HG03565 (cell line): ENCODE measurements around the gene GCA.

ENCODE experiments used
- ATAC-seq: cut with Tn5 transposase; IDR thresholded peaks from one replicate; pipeline ENCODE4 v1.9.1; 2021; ENCODE audit warnings: mild to moderate bottlenecking, moderate library complexity; ENCODE audit not compliant: unreplicated experiment

The GCA gene, protein sequence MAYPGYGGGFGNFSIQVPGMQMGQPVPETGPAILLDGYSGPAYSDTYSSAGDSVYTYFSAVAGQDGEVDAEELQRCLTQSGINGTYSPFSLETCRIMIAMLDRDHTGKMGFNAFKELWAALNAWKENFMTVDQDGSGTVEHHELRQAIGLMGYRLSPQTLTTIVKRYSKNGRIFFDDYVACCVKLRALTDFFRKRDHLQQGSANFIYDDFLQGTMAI

DNA sequence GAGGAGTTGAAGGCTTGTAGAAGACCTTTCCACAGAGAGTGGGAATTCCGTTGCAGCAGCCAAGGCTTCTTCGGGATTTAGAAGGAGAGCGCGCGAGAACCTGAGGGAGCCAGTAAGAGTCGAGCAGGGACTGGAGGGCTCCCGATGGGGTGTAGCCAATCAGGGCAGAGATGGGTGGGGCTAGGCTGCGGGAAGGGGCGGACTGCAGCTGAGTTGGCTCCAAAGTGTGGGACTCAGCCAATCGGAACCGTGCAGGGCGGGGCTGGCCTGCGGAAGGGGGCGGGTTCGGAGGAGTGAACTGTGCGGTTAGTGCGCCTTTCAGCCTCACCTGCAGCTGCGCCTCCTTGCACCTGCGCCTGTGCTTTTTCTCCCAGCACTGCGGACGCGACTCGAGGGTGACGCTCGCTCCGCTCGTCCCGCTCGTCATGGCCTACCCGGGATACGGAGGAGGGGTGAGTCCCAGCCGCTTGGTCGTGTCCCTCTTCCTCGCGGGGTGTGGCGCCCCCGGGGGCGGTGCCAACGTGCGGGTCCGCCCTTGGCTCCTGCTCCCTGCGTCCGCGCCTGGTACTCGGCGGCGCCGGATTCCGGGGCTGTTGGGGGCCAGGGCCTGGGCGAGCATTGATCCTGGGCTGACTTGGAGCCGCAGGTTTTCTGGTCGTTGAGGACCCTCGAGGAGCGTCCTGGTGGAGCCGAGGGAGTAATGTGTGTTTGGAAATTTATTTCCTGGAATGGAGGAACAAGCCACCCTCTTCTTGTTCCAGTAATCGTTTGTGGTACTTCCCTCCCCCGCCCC is at the start of gene GCA:
GCA (plus strand) TSS at position 309 of the 793 bp plus-strand sequence; CDS start at position 426, 117 bp downstream.
- peak; percentile 95 for ATAC-seq

DNA sequence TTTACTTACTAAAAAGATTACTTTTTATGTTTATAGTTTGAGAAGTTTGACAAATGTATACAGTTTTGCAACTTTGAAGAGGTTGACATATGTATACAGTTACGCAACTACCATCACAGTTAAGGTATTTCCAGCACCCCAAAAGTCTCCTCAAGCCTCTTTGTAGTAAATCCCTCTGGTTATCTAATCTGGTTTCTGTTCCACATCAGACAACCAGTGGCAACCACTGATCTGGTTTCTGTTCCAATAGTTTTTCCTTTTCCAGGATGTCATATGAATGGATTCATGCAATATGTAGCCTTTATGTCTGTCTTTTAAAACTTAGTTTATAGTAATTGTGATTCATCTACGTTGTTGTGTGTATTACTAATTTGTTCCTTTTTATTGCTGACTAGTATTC is 48.9 kb upstream of the GCA start:
- ATAC-seq: no peak

DNA sequence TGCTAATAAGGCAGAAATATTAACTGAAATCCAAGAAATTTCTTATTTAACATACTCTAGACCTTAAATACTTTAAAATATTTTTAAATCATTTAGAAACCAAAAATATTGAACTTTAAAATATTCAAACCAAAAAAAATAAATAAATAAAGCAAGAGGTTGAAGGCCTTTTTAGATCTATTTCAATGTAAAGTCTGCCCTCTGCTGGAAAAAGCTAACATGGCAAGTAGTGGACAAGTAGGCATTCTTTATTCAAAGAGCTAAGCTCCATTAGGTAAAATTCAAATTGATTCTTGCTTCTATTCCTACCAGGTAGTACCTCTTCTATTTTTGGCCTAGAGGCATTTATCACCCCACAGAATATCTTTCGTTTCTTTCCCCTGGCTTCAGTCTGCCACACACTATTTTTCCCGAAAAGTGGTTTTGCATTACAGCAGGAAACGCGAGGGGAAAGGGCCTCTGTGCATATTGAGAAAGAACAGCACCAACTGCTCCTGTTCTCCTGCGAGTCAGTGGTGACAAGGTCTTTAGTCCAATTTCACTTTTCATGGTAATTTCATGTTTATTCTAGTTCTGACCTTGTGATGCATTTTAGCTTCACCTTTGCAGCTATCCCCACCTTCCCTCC is 45.9 kb upstream of the GCA start:
- peak; percentile 33 for ATAC-seq

DNA sequence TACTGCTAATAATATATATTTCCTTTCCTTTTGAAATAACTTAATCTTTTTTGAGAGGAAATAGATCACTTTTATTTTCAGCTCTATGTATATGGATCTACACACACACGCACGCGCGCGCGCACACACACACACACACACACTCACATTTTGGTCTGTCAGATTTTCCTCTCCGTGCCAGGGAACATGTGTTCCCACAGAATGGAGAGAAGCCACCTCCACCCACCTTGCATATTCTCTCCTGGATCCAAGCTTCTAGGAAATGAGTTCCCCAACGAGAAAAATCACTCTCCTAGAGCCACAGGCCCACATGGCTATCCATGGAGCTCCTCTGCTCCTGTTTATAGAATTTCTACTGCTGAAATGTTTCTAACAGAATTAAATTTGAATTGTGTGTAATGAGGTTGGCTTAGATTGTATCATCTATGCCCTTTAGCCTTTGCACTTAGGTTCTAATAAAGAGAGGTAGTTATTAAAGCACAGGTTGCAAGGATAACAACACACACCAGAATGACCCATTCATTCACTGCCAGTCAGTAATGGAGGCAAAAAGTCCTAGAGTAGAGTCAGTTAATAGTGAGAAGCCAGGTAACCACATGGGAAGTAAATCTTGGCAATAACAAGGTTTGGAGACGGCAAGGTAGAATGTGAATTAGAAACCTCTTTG is 45.1 kb upstream of the GCA start:
- ATAC-seq: no peak

DNA sequence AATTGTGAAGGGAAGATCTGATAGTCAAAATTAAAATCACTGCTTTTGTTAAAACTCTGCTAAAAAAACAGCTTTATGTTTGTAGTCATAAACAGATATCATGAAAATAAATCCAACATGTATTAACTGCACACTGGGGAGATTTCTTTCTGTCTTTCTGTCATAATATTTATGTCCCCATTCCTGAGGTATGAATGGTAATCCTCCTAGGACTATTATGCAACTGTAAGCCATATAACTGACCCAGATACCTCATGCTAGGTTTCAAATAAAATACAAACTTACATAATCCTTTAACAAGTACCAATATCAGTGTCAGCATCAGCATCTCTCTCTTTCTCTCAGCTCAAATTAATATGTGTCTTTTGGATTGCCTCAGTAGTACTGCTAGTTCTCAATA is 43.7 kb upstream of the GCA start:
- no peak for ATAC-seq

DNA sequence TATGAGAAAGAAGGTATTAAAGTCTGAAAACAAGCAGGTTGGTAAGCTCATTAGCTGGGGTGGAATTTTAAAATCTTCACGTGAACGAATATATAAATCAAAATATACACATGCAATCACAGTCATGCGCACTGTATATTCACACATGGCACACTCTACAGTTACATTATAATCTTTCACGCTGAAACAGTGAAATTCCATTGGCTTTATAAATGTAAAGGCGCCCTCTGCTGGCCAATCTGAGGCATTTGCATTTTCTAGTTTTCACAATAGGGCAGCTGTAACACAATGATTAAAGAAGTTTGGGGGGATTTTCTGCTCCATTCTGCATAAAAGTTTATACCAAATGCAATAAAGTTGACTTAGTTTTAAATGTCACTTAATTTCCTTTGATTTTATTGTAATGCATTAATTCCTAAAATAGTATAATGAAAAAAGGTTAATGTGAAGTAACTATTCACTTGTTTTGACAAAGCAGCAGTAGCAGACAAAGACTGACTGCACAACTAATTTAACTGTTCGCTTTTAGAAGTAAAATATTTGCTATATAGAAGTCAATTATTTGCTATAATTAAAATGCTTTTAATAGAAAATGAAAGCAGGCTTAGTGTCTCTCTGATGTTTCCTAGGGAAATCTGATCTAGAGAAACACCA is 42.7 kb upstream of the GCA start:
- peak; percentile 66 for ATAC-seq

DNA sequence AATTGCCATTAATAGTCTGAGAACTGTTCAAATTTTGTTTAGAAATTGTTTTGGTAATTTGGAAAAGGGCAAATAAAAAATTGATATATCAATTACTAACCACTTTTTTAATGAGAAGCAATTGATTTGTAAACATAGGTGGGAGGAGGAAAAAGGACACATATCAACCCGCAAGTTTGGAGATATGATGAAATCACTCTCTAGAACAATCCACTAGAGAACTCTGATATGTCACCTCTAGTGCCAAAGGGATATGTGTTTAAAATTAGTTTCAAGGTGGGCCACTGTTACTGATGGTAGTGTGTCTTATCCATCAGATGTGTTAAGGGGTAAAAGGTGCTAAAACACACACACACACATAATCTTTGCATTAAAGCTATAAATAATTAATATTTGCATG is 42.1 kb upstream of the GCA start:
- no peak for ATAC-seq

DNA sequence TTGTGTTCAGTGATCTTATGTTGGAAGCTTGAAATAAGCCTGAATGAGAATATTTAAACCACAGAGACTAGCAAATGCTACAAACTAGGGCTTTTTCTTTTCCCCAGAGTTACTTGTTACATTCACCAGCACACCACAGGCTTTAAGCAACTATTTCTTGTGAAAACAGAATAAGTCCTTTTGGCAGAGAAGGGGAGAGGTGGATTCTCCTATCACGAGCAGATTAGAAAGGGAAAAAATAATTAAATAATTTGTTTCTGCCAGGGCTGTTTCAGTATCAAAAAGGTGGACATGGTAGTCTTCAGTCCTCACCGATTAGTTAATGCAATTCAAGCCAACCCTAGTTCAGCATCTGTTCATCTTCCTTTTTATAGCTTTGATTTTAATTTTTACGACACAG is 38.0 kb upstream of the GCA start:
- no peak for ATAC-seq

DNA sequence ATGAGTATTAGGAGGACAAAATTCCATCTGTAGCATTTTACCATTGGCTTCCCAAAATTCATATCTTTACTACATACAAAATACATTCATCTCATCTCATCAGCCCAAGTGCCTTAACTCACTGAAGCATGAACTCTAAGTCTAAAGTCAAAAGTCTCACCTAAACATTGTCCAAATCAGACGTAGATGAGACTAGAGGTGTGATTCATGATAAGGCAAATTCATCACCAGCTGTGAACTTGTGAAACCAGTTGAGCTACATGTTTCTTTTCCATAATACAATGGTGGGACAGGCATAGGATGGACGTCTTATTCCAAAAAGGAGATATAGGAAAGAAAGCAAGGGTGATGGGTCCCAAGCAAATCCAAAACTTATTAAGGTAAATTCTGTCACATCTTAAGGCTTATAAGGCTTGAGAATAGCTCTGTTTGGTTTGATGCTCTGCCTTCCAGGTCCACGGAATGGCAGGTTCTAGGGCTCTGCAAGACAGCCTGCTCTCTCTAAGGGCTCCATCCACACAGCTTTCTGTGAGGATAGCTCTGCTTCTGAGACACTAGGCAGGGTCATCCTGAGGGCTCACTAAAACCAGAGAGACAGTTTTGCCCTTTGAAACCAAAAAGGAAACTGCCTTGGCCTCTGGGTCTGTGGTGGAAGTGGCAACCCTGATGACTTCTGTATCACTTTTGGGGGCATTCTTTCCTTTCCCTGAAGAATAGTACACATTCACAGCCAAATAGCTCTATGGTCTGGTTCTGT is 35.0 kb upstream of the GCA start:
- peak; percentile 32 for ATAC-seq

DNA sequence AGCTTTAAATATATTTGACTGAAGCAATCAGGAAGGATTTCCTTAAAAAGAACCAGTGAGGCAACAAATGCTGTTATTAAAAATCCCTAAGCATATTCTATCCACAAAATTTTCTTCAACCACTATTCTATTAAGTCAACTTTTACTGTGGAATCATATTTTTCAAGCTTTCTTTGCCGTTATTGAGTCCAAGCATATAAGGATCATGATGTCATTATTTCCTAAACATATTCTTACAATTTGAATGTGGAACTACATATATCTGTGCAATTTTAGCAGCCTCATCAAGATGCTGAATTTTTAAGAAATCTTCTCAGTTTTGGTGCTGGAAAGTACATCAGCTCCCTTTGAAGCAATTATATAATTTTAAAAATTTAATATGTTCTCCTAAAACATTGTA is 31.1 kb upstream of the GCA start:
- ATAC-seq: no peak

DNA sequence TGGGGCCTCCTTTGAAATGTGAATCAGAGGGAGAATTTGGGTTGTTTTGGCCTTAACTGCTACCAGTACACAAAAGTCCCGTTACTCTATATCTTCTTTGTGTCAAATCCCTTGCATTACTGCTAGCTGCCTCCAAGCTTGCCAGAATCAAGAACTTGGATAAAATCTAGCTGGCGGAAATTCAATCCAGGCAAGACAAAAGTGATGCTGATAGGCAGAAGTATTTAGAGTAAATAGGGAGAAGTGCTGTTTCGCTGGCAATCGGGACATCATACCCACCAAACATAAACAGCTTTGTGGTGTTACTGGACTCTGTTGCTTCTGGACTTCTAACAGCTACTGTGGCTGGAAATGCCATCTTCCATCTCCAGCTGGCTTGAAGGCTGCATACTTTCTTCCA is 28.0 kb upstream of the GCA start:
- ATAC-seq: no peak

DNA sequence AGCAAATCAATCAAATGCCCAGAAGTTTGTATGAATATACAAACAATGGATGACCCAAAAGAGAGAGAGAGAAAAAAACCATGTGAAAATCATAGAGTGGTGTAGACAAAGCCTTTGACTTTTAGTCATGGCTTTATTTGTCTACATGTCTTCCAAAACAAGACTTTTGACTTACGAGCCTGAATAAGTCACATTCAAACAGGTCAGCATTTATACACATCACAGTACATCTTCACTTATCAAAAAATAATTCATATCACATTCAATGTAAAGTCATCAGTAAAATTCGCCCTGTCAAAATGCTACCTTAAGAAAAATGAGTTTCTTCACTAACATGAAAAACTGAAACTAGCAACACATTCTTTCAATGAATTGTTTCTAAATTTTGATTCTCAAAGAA is 27.3 kb upstream of the GCA start:
- ATAC-seq: no peak

DNA sequence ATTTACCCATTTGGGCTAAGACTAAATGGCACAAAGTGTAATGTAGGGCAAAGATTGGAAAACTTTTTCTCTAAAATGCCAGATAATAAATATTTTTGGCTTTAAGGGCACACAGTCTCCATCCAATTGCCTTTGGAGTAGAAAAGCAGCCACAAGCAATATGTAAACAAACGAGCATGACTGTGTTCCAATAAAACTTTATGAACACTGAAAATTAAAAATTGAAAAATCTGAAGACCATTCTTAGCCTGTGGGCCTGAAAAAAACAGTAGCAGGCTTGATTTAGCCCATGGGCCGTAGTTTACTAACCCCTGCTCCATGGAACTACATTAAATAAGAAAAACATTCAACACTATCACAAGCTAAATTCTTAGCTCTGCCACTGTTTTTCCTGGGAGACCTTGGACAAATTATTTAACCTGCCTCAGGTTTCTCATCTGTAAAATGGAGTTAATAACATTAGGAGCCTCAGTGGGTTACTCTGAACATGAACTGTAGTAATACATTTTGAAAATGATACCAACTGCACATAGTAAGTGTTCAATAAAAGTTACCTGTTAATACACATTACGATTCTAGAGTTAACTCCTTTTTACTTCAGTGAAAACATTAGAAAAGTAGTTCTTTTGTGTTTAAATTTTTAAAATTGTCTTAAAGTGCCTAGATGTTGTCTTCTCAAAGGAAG is 26.7 kb upstream of the GCA start:
- ATAC-seq: no peak

DNA sequence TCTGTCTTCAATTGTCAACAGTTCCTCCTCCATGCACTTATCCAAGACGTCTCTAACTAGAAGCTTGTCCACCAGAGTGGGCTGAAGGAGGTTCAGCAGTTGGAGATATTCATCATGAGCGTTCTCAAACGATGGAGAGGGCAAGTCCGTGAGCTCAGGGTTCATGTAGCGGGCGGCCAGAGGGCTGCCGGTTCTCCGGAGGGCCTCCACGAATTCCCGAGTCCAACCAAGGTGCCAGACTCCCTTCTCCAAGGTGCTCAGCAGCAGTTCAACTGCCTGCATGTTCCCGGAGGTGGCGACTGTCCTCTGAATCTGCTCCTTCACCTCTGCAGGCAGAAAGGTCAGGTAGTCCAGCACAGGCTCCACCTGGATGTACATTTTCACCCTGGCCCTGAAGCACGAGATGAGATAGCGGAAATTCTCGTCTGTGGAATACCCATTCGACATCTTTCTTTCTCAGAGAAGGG is 26.0 kb upstream of the GCA start:
- ATAC-seq: no peak

DNA sequence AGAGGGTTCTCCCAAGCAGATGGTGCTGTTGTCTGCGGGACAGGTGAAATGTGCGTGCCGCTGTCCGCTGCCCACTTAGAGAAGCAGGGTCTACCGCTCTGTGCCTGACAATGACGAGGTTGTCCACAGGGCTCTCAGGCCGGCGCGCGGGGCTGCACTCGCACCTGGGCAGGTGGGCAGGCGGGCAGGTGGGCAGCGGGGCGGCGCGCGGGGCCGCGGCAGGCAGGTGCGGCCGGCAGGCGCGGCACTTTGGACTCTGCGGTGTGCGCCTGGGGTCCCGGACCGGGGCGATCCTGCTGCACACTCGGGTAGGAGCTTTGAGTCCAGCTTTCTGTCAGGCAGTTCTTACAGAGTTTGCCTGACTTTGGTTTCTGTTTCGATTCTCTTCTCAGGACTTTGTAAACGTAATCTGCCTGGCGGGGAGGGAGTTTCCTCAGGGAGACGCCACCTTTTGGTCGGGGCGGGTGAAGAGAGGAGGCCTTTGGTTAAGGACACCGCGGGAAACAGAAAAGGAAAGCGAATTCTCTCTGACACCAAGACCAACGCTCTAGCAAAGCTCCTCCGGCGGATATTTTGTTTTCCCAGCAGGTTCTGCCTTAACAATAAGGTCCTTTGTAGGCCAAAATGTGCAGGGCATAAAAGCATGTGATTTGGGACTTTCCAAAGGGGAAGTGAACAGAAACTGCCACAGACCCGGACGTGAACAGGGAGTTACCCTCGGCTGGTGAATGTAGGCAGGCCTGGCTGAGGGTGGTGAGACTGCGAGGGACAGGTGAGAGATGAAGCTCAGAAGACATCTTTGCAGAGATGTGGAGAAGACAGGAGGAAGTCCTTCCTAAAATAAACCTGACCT is 25.4 kb upstream of the GCA start, which contains the start of gene IFIH1:
IFIH1 (minus strand) TSS at position 357 of the 853 bp plus-strand sequence. CDS start 377 bp downstream, outside the sequence.
- peak; percentile 81 for ATAC-seq

DNA sequence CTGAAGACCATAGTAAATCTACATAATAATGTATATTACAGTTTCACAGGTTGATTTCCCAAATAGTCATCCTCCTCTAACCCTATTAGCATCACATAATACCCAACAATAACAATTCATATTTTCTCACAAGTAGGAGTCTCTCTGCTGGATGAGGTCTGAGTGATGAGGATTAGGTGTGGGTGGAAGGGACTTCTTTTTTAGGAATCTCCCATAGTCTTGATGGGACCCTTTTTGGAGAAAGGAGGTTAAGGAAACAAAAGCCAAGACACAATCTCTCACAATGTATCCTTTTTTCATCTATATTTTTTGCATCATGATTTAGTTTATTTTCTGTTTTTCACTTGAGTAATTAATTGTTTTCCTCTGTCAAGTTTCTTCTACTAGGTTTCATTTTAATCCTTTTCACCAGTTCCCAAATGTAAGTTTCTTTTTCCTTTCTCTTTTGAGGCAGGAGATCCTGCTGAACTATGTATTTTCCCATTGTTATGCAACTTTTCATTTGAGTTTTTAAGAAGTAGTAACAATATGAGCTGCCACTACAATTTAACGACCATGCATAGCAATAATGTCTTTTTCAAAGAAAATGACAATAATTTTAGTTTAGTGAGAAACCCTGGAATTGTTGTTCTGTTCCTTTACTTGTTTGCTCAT is 22.9 kb upstream of the GCA start:
- ATAC-seq: no peak

DNA sequence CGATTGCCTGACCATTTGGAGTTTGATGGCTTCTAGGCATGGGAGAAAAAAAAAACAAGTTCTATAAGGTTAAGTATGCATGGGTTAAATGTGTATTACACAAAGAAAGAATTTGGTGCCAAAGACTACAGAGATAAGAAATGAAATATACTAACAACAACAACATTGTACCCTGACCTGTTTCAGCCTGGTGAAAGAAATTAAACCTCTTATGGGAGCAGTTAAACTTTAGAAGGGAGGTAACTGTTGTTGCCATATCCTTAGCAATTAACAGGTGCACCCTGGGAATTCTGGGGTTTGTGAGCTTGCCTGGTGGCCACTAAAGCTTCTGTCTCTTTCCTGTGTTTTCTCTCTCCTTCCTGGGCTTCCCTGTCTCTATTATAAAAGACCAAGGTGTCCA is 19.0 kb upstream of the GCA start:
- no peak for ATAC-seq

DNA sequence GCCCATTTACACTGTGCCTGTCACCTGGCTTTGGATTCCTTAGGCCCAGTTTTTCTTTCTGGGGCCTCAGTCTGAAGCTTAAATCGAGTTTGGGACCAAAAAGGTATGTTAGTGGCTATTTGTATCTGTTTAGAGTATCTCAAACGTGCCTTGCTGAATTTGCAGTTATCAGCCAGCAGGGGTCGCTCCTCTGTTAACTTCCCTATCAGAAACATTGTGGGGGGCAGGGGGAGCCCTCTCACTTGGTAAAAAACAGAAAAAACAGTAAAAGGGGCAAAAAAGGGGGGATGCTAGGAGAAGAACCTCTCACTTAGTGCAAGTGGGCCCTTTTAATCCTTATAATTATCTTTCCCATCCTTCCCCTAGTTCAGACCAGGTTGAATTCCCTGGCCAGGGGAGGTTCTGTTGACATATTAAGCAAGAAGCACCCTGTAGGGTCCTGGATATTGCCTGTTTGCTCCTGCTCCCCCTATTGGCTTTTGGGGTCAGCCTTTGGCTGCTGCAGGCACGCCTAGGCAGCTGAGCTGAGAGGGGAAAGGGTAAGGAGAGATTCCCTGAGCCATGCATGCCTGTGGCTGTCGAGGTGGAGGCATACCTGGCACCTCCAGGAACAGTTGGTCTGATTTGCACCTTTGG is 16.7 kb upstream of the GCA start:
- ATAC-seq: no peak
